HCT116 (cell line): ENCODE measurements around the gene ZCWPW1.

Experiments
- CBX3 ChIP-seq: IDR thresholded peaks from 2 replicates; pipeline ENCODE4 v1.6.1; 2012; ENCODE audit warnings: low read depth
- EZH2 ChIP-seq: fragments of 200-600 bp; sonication (generic); IDR thresholded peaks from 2 replicates; pipeline ENCODE4 v1.6.1; 2017; ENCODE audit warnings: antibody characterized with exemption, mixed run types
- EZH2phosphoT487 ChIP-seq: fragments of 200-600 bp; IDR thresholded peaks from 2 replicates; pipeline ENCODE4 v1.6.1; 2018; ENCODE audit warnings: antibody characterized with exemption, borderline replicate concordance
- POLR2AphosphoS5 ChIP-seq: IDR thresholded peaks from 2 replicates; pipeline ENCODE4 v1.6.1; 2011; ENCODE audit warnings: mild to moderate bottlenecking, low read depth, low read length, moderate library complexity
- TF ChIP-seq, protein P1 (sequence below): IDR thresholded peaks from 2 replicates; pipeline ENCODE4 v1.6.1; 2012; ENCODE audit warnings: low read depth
- TF ChIP-seq, protein P2 (sequence below): IDR thresholded peaks from 2 replicates; pipeline ENCODE4 v1.6.1; 2012

DNA sequence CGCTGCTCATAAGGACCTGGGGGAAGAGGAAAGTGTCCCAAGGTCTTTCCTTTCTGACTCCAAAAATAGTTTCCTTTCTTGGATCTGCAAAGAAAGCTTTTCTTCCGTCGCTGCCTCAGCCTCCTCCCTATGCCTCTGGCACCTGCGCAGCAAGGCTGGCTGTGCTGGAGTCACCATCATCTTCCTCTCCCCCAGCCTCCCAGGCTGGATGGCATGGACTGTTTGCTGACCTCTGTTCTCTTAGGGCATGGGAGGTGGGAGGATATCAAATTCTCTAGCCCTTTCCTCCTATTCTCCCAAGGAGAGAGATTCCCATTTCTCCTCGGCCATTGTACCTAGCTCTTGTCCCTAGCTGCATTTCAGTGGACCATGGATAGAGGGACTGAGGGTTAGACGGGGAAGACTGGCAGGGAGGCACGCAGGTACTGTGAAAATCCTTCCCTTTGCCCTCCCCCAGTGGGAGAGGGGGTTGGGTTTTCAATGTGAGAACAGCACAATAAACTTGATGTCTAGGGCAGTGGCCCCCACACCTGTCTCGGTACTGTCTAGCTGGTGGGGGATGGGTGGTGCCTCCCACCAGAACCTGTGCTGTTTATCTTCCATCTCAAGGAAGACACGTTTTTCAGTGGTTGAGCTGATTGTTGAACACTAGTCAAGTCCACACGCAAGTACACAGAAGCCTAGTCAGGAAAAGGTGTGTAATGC is 5.2 kb upstream of the ZCWPW1 start:
- TF ChIP-seq CBX3 (no peak), POLR2AphosphoS5 (no peak), EZH2 (no peak), EZH2phosphoT487 (no peak)
- TF ChIP-seq, protein P1, sequence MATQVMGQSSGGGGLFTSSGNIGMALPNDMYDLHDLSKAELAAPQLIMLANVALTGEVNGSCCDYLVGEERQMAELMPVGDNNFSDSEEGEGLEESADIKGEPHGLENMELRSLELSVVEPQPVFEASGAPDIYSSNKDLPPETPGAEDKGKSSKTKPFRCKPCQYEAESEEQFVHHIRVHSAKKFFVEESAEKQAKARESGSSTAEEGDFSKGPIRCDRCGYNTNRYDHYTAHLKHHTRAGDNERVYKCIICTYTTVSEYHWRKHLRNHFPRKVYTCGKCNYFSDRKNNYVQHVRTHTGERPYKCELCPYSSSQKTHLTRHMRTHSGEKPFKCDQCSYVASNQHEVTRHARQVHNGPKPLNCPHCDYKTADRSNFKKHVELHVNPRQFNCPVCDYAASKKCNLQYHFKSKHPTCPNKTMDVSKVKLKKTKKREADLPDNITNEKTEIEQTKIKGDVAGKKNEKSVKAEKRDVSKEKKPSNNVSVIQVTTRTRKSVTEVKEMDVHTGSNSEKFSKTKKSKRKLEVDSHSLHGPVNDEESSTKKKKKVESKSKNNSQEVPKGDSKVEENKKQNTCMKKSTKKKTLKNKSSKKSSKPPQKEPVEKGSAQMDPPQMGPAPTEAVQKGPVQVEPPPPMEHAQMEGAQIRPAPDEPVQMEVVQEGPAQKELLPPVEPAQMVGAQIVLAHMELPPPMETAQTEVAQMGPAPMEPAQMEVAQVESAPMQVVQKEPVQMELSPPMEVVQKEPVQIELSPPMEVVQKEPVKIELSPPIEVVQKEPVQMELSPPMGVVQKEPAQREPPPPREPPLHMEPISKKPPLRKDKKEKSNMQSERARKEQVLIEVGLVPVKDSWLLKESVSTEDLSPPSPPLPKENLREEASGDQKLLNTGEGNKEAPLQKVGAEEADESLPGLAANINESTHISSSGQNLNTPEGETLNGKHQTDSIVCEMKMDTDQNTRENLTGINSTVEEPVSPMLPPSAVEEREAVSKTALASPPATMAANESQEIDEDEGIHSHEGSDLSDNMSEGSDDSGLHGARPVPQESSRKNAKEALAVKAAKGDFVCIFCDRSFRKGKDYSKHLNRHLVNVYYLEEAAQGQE, result no peak
- TF ChIP-seq, protein P2, sequence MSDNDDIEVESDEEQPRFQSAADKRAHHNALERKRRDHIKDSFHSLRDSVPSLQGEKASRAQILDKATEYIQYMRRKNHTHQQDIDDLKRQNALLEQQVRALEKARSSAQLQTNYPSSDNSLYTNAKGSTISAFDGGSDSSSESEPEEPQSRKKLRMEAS, result no peak
